Loucy (cell line): ENCODE measurements around the gene JOSD2.

Experiments used
- H2AFZ ChIP-seq: fragments of 200-600 bp; sonication (generic); 2 replicates; pipeline ENCODE4 v1.6.0; 2016; ENCODE audit warnings: antibody characterized with exemption, mild to moderate bottlenecking, low read length, moderate library complexity
- H3F3A ChIP-seq: fragments of 200-600 bp; 2 replicates; pipeline ENCODE4 v1.6.0; 2016; ENCODE audit warnings: antibody characterized with exemption, low read depth, mild to moderate bottlenecking
- H3K27me3 ChIP-seq: fragments of 200-600 bp; sonication (generic); 2 replicates; pipeline ENCODE4 v1.6.1; 2014; ENCODE audit warnings: low read length, mild to moderate bottlenecking; ENCODE audit not compliant: insufficient read depth, poor library complexity, severe bottlenecking
- H3K36me3 ChIP-seq: fragments of 200-600 bp; sonication (generic); 2 replicates; pipeline ENCODE4 v1.6.1; 2016; ENCODE audit warnings: low read length; ENCODE audit not compliant: insufficient read depth
- H3K4me1 ChIP-seq: fragments of 200-600 bp; sonication (generic); 2 replicates; pipeline ENCODE4 v1.5.1; 2014; ENCODE audit warnings: low read length, mild to moderate bottlenecking; ENCODE audit not compliant: insufficient read depth, poor library complexity, severe bottlenecking
- H3K4me2 ChIP-seq: fragments of 200-600 bp; sonication (generic); 2 replicates; pipeline ENCODE4 v1.6.0; 2014; ENCODE audit warnings: antibody characterized with exemption, low read length, low read depth, mild to moderate bottlenecking; ENCODE audit not compliant: poor library complexity, severe bottlenecking
- H3K4me3 ChIP-seq: fragments of 200-600 bp; sonication (generic); 2 replicates; pipeline ENCODE4 v1.5.1; 2014; ENCODE audit warnings: low read length, mild to moderate bottlenecking, mixed read lengths; ENCODE audit not compliant: poor library complexity, severe bottlenecking
- H3K79me2 ChIP-seq: fragments of 200-600 bp; sonication (generic); 2 replicates; pipeline ENCODE4 v1.6.1; 2014; ENCODE audit warnings: low read length; ENCODE audit not compliant: insufficient read depth
- H3K9ac ChIP-seq: fragments of 200-600 bp; sonication (generic); 2 replicates; pipeline ENCODE4 v1.6.0; 2014; ENCODE audit warnings: mild to moderate bottlenecking, low read depth, low read length, moderate library complexity; ENCODE audit not compliant: poor library complexity, severe bottlenecking
- H3K9me2 ChIP-seq: fragments of 200-600 bp; sonication (generic); replicated peaks from 2 replicates; pipeline ENCODE4 v1.6.1; 2016; ENCODE audit warnings: low read depth, low read length, mixed read lengths
- H3K9me3 ChIP-seq: fragments of 200-600 bp; sonication (generic); 2 replicates; pipeline ENCODE4 v1.6.1; 2014; ENCODE audit warnings: mild to moderate bottlenecking, antibody characterized with exemption, low read length, low read depth; ENCODE audit not compliant: insufficient read depth
- H4K20me1 ChIP-seq: fragments of 200-600 bp; sonication (generic); 2 replicates; pipeline ENCODE4 v1.6.0; 2014; ENCODE audit warnings: antibody characterized with exemption, low read length, mild to moderate bottlenecking; ENCODE audit not compliant: insufficient read depth, poor library complexity, severe bottlenecking
- CTCF ChIP-seq: fragments of 200-600 bp; sonication (generic); conservative IDR thresholded peaks from 2 replicates; pipeline ENCODE4 v1.5.1; 2014; ENCODE audit warnings: mild to moderate bottlenecking, antibody characterized with exemption, low read length
- EZH2phosphoT487 ChIP-seq: fragments of 200-600 bp; IDR thresholded peaks from 2 replicates; pipeline ENCODE4 v1.6.1; 2018; ENCODE audit warnings: antibody characterized with exemption, mild to moderate bottlenecking, moderate library complexity, borderline replicate concordance

JOSD2 gene

GRCh38 chr19:50500753-50501151, 10.2 kb downstream of the JOSD2 start:
- Histone ChIP-seq H3F3A (no peaks in the 10 kb centered on the region), H3K4me1 (no peaks in the 10 kb centered on the region), H4K20me1 (no peaks in the 10 kb centered on the region), H3K9ac (no peak overlapping the region), H3K9me3 (no peaks in the 10 kb centered on the region), H3K27me3 (peaks cover 4% of the 10 kb centered on the region), H3K79me2 (no peaks in the 10 kb centered on the region), H3K4me3 (no peak overlapping the region), H3K4me2 (no peak overlapping the region), H3K36me3 (no peaks in the 10 kb centered on the region), H3K9me2 (no peaks in the 10 kb centered on the region), H2AFZ (no peak overlapping the region)
- TF ChIP-seq CTCF = no peak

GRCh38 chr19:50500060-50500752, 10.8 kb downstream of the JOSD2 start:
- H3K9ac ChIP-seq = no peak overlapping the region
- H3K9me2 ChIP-seq = no peaks in the 10 kb centered on the region
- no peak overlapping the region for H3K4me2 ChIP-seq
- peaks cover 4% of the 10 kb centered on the region for H3K27me3 ChIP-seq
- no peaks in the 10 kb centered on the region for H3K36me3 ChIP-seq
- H4K20me1 ChIP-seq = no peaks in the 10 kb centered on the region
- H3K9me3 ChIP-seq = no peaks in the 10 kb centered on the region
- H3K4me1 ChIP-seq = no peaks in the 10 kb centered on the region
- H2AFZ ChIP-seq = no peak overlapping the region
- no peak for TF ChIP-seq EZH2phosphoT487
- TF ChIP-seq CTCF = no peak
- H3K4me3 ChIP-seq = no peak overlapping the region
- no peaks in the 10 kb centered on the region for H3F3A ChIP-seq
- H3K79me2 ChIP-seq = no peaks in the 10 kb centered on the region

- peaks cover 4% of the 10 kb centered on the region for H3K27me3 ChIP-seq
- H3F3A ChIP-seq = no peaks in the 10 kb centered on the region
- no peak overlapping the region for H3K4me2 ChIP-seq
- no peaks in the 10 kb centered on the region for H3K9me2 ChIP-seq
- H4K20me1 ChIP-seq = no peaks in the 10 kb centered on the region
- no peak overlapping the region for H2AFZ ChIP-seq
- no peaks in the 10 kb centered on the region for H3K36me3 ChIP-seq
- no peaks in the 10 kb centered on the region for H3K79me2 ChIP-seq
- H3K9ac ChIP-seq = no peak overlapping the region
- no peaks in the 10 kb centered on the region for H3K9me3 ChIP-seq
- H3K4me1 ChIP-seq = no peaks in the 10 kb centered on the region
- TF ChIP-seq EZH2phosphoT487 (no peak), CTCF (no peak)
- no peak overlapping the region for H3K4me3 ChIP-seq
Observed at GRCh38 chr19:50498219-50499056, 12.6 kb downstream of the JOSD2 start.
